GM21360 (cell line): Measurements from ENCODE around the gene ARID5B.
"Not testable (repeated sequence)": the region's sequence is repeated elsewhere in the genome, so short reads cannot be mapped to it uniquely, and the experiment has no call there.

Experiments used
- ATAC-seq: cut with Tn5 transposase; IDR thresholded peaks from one replicate; pipeline ENCODE4 v1.9.1; 2021; ENCODE audit warnings: mild to moderate bottlenecking, moderate library complexity; ENCODE audit not compliant: unreplicated experiment

Gene ARID5B, protein sequence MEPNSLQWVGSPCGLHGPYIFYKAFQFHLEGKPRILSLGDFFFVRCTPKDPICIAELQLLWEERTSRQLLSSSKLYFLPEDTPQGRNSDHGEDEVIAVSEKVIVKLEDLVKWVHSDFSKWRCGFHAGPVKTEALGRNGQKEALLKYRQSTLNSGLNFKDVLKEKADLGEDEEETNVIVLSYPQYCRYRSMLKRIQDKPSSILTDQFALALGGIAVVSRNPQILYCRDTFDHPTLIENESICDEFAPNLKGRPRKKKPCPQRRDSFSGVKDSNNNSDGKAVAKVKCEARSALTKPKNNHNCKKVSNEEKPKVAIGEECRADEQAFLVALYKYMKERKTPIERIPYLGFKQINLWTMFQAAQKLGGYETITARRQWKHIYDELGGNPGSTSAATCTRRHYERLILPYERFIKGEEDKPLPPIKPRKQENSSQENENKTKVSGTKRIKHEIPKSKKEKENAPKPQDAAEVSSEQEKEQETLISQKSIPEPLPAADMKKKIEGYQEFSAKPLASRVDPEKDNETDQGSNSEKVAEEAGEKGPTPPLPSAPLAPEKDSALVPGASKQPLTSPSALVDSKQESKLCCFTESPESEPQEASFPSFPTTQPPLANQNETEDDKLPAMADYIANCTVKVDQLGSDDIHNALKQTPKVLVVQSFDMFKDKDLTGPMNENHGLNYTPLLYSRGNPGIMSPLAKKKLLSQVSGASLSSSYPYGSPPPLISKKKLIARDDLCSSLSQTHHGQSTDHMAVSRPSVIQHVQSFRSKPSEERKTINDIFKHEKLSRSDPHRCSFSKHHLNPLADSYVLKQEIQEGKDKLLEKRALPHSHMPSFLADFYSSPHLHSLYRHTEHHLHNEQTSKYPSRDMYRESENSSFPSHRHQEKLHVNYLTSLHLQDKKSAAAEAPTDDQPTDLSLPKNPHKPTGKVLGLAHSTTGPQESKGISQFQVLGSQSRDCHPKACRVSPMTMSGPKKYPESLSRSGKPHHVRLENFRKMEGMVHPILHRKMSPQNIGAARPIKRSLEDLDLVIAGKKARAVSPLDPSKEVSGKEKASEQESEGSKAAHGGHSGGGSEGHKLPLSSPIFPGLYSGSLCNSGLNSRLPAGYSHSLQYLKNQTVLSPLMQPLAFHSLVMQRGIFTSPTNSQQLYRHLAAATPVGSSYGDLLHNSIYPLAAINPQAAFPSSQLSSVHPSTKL

DNA sequence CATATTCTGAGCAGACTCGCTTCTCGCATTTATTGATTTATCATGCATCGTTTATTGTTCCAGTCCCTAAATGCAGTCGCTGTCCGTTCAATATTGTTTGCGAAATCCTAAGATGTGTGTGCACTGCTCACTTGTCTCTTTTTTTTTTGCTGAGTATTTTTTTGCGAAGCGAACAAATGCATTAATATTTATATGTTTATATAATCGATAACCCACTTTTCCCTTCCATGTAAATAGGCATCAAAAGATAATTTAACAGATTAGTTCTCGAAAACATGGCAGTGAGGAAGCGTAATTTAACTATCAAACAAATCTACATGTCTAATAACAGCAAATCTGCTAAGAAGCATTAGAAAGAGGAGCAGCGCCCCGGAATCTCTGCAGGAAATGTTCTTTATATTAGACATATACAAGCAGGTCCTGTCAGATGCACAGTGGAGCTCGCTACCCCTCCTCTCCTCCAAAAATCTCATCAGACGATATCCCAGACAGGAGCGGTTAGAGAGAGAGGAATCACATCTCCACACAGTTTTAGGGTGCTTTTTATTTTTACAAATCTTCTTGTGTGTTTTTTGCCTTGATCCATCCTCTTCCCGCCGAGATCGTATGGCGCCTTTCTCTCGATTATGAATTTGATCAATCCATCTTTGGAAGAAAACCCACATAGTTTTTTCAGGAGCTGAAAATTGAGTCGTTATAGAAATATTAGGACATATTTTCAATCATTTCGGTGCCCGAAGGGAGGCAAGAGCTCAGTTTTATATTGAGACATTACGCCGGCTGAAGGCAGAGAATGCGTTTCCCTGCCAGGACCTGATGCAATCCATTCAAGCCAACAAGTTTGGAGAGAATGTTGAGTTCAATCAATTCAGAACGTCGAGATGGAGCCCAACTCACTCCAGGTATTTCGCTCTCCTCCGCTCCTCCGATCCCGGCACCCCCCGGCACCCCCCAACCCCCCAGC is at the start of gene ARID5B:
Gene ARID5B (plus strand): TSS at position 871 of the 964 bp plus-strand sequence. CDS start 11 bp downstream, at position 882.
- ATAC-seq = no peak

- no peak for ATAC-seq
Measured at GRCh38 chr10:61852261-61852660, 49.2 kb upstream of the ARID5B start.

DNA sequence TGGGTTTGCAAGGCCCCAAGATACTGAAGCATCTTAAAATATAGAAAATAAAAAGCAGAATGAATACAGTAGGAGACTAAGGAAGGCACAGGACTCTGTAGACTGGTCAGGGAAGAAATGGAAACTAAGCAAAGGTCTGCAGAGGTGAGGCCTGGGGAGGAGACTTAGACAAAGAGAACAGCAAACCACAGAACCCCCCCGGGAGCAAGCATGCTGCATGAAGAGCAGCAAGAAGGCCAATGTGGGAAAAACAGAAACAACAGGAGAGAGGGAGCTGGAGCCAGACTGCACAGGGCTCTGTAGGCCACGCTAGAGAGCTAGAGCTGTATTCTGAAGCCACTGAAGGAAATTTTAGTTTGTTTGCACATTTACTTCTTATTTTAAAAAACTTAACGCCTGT is 45.7 kb upstream of the ARID5B start:
- no peak for ATAC-seq

- no peak for ATAC-seq
Measured at GRCh38 chr10:61857746-61858145, 43.8 kb upstream of the ARID5B start.

DNA sequence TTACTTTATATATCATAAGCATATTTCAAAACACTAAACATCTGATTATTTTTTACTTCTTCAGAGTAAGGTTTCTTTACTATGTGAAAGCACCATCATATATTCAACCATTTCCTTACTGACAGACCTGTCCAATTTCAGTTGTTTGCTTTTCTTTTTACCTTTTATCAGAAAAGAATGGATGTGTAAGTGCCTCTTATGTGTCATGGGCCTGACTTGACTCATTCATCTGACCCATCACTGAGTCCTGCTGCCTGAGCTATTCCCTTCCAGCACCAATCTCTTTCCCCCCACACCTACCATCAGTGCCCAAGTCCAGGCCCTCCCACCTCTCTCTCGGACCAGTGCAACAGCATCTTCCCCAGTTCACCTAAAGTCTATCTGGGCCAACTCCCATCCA is 41.7 kb upstream of the ARID5B start:
- no peak for ATAC-seq

GRCh38 chr10:61860964-61861758 is 40.3 kb upstream of the ARID5B start:
- ATAC-seq = no peak

DNA sequence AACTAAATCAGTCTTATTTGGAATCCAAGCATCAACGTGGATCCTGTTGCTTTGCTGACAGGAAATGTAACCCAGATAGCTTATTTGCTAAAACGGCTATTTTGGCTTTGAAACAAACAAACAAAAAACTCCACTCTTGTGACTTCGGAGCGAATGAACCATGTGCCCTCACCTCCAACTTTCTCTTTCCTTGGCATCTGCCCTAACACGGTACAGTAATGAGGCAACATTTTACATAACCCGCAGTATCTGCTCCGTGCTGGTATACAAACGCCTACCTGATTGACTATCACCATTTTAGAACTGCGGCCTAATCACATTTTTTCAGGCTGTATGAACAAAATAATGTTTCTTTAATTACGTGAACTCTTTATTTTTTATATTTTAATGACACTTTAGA is 37.5 kb upstream of the ARID5B start:
- no peak for ATAC-seq

GRCh38 chr10:61866700-61867368 is 34.7 kb upstream of the ARID5B start:
- ATAC-seq = no peak

- not testable (repeated sequence) for ATAC-seq
Measured at GRCh38 chr10:61867374-61867773, 34.1 kb upstream of the ARID5B start.

DNA sequence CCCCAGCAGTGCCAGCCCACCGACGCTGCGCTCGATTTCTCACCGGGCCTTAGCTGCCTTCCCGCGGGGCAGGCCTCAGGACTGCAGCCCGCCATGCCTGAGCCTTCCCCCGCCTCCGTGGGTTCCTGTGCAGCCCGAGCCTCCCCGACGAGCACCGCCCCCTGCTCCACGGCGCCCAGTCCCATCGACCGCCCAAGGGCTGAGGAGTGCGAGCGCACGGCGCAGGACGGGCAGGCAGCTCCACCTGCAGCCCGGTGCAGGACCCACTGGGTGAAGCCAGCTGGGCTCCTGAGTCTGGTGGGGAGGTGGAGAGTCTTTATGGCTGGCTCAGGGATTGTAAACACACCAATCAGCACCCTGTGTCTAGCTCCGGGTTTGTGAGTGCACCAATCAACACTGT is 33.7 kb upstream of the ARID5B start:
- ATAC-seq = not testable (repeated sequence)

DNA sequence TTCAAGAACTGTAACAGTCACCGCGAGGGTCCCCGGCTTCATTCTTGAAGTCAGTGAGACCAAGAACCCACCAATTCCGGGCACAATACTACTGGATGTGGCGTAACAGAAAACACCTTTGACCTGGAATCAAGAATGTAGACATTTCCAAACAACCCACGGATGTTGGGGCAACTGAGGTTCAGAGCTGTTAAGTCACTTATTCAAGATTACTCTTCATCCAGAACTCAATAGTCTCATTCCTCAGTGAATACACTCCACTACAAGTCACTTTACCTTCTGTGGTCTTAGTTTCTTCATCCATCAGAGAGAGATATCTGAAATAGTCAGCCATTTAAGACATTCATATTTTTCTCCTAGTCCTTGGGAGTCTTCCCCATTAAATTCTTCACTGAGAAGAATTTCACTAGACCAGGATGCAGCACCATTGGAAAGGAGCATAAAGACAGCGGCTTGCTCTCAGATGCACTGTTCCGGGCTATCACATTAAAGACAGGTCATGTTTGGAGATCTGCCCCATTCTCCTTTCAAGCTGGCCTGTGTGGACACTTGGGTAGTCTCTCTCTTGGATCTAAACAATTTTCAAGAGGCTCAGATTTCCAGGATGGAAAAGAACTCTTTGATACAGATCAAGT is 32.3 kb upstream of the ARID5B start:
- ATAC-seq = no peak

GRCh38 chr10:61869774-61870525 is 31.5 kb upstream of the ARID5B start:
- no peak for ATAC-seq

- ATAC-seq = no peak
Measured at GRCh38 chr10:61870526-61870895, 31.0 kb upstream of the ARID5B start.

- ATAC-seq = no peak
Measured at GRCh38 chr10:61871487-61871886, 30.0 kb upstream of the ARID5B start.

DNA sequence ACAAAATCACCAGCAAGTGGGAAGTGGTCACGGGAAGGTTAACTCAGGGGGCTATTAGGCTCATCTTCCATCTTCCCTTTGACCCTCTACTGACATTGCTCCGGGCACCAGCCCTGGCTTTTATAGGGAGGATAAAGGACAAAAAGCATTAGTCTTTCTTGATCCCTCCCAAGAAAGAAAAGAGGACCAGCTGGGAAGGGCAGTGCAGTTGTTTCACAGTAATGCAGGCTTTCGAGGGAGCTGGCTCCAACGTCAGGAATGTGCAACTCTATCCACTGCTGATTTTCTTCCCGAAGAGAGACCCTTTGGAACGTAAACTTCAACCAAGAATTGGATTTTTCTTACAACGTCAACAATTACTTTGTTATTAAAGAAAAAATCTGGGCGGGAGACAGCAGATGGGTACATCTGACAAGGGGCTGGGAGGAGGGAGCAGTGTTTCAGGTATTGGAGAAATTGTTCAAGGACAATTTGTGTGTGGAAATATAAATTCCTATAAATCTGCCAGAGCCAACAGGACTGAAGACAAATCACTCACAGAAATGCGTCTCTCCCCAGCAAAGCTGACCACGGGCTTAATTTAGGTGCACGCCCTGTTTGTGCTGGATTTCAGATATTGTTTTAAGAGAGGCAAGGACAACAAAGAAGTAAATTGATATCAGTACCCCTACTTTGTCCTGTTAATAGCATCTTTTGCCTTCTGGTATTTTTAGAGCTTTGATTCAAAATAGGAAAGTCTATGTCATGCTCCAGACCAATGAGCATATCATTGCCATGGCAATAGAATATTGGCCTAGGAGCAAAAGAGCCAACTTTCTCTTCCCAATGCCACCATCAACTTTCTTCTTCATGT is 23.4 kb upstream of the ARID5B start:
- ATAC-seq = no peak

GRCh38 chr10:61878740-61879068 is 22.8 kb upstream of the ARID5B start:
- ATAC-seq = no peak
